K562 (cell line): Measurements from ENCODE around the gene PMIS2. TPM values are rescaled to one million over a fixed set of nuclear protein-coding genes. Genes with fewer than 3 reads are reported as not detected.

ENCODE experiments used
- ATAC-seq: fragments of 200-7000 bp; cut with Tn5 transposase; 3 replicates; pipeline ENCODE4 v1.9.1; 2020; ENCODE audit warnings: moderate library complexity
- BruUV-seq: library from RNA; stranded (reverse); fragments of 400-500 nt; replicated peaks from 2 replicates; lab custom pipeline; 2021; lab: Mats Ljungman, UMichigan
- CTCF ChIA-PET: fragments of 300-600 bp; formaldehyde crosslinking; extraction: SDS; loops from one replicate; lab custom pipeline; 2021; ENCODE audit warnings: low intra/inter-chr PET ratio; lab: Yijun Ruan, JAX
- POLR2A ChIA-PET: fragments of 300-600, 350-650 bp; sonication (Branson Sonifier 250); formaldehyde crosslinking; extraction: SDS; loops from one replicate; lab custom pipeline; 2021; ENCODE audit warnings: antibody characterized with exemption, inconsistent platforms; lab: Yijun Ruan, JAX
- DNase-seq, 4 experiments: peaks; one replicate each; pipeline versions ENCODE4 v3.0.0 to v3.0.0-alpha.2; 2011 to 2018; ENCODE audit warnings: low spot score in 3 of 4, mixed read lengths in 3 of 4; ENCODE audit errors: extremely low read depth in 1 of 4
- FAIRE-seq: peaks from 2 replicates; lab custom pipeline; 2011; peaks lifted over from hg19 to GRCh38; lab: Jason Lieb, UNC
- H2AFZ ChIP-seq: 2 replicates; pipeline ENCODE4 v1.6.0; 2011; ENCODE audit warnings: low read depth, low read length, control low read depth, inconsistent platforms
- H3K27ac ChIP-seq: fragments of 200-600 bp; 3 replicates; pipeline ENCODE4 v1.8.0; 2011; ENCODE audit warnings: low read depth, mild to moderate bottlenecking, control low read depth, inconsistent platforms, low read length, moderate library complexity, mixed read lengths; ENCODE audit errors: extremely low read depth
- H3K27me3 ChIP-seq, 2 experiments: fragments of 300-600 bp in 1 of 2; 2 replicates in 1 of 2; 3 replicates in 1 of 2; pipeline versions ENCODE4 v1.6.0 to v1.8.0; 2011; ENCODE audit warnings: inconsistent platforms in 2 of 2, low read length in 2 of 2, mild to moderate bottlenecking in 1 of 2, mixed read lengths in 1 of 2, moderate library complexity in 1 of 2; ENCODE audit not compliant: control insufficient read depth in 2 of 2, insufficient read depth in 2 of 2
- H3K36me3 ChIP-seq: fragments of 300-600 bp; 3 replicates; pipeline ENCODE4 v1.8.0; 2011; ENCODE audit warnings: mild to moderate bottlenecking, low read length, inconsistent platforms; ENCODE audit not compliant: control insufficient read depth, insufficient read depth
- H3K4me1 ChIP-seq, 2 experiments: fragments of 200-600 bp in 1 of 2; replicated peaks in 1 of 2; 2 replicates in 1 of 2; 3 replicates in 1 of 2; pipeline versions ENCODE4 v1.5.1 to v1.8.0; 2011; ENCODE audit warnings: inconsistent platforms in 2 of 2, low read length in 2 of 2, mild to moderate bottlenecking in 1 of 2, mixed read lengths in 1 of 2, moderate library complexity in 1 of 2; ENCODE audit not compliant: control insufficient read depth in 2 of 2, insufficient read depth in 2 of 2
- H3K4me2 ChIP-seq: 2 replicates; pipeline ENCODE4 v1.6.1; 2011; ENCODE audit warnings: low read length, control low read depth, inconsistent platforms, mixed read lengths; ENCODE audit not compliant: insufficient read depth
- H3K4me3 ChIP-seq: fragments of 200-600 bp; sonication (generic), shearing (Covaris generic); 2 replicates; pipeline ENCODE4 v1.5.1; 2016; ENCODE audit warnings: control low read depth, inconsistent platforms
- H3K79me2 ChIP-seq: fragments of 200-600 bp; 3 replicates; pipeline ENCODE4 v1.8.0; 2011; ENCODE audit warnings: low read length, inconsistent platforms; ENCODE audit not compliant: control insufficient read depth, insufficient read depth
- H3K9ac ChIP-seq, 2 experiments: 2 replicates each; pipeline versions ENCODE4 v1.6.0 to v1.6.1; 2011; ENCODE audit warnings: low read depth in 2 of 2, low read length in 2 of 2, control low read depth in 1 of 2, inconsistent platforms in 1 of 2, mild to moderate bottlenecking in 1 of 2, mixed read lengths in 1 of 2; ENCODE audit not compliant: insufficient read depth in 1 of 2
- H3K9me1 ChIP-seq: one replicate; pipeline ENCODE4 v1.6.0; 2011; ENCODE audit warnings: inconsistent platforms, mild to moderate bottlenecking, low read length, moderate library complexity; ENCODE audit not compliant: control insufficient read depth, insufficient read depth
- H3K9me3 ChIP-seq: replicated peaks from 2 replicates; pipeline ENCODE4 v1.5.1; 2011; ENCODE audit warnings: low read depth, low read length, inconsistent platforms; ENCODE audit not compliant: control insufficient read depth, insufficient read depth
- H4K20me1 ChIP-seq: replicated peaks from 2 replicates; pipeline ENCODE4 v1.6.1; 2011; ENCODE audit warnings: low read length, inconsistent platforms, mixed read lengths; ENCODE audit not compliant: control insufficient read depth, insufficient read depth
- CHD1 ChIP-seq: fragments of 200-600 bp; sonication (generic); IDR thresholded peaks from one replicate; pipeline ENCODE4 v1.6.1; 2012; ENCODE audit warnings: mild to moderate bottlenecking, moderate library complexity, low read length, inconsistent platforms
- GTF3C2 ChIP-seq: IDR thresholded peaks from 3 replicates; pipeline ENCODE4 v1.6.1; 2011; ENCODE audit warnings: borderline replicate concordance, mild to moderate bottlenecking, moderate library complexity; ENCODE audit not compliant: insufficient read length; ENCODE audit errors: extremely low read depth
- WGBS: fragments of 100-300 bp; shearing (Covaris generic); methylation state at CpG from one replicate; pipeline ENCODE4 v1.1.6; 2016; ENCODE audit warnings: low coverage, mixed read lengths; ENCODE audit not compliant: insufficient coverage; ENCODE audit errors: missing lambda C conversion rate; 5-methylcytosine and 5-hydroxymethylcytosine counted together
- in situ Hi-C: fragments of 300-500 bp; cut with MboI; formaldehyde crosslinking; loops from 4 replicates; pipeline ENCODE4 v1.15.0; 2018; ENCODE audit warnings: inconsistent platforms, mixed read lengths
- intact Hi-C: fragments of 100-400 bp; cut with micrococcal nuclease; formaldehyde crosslinking; loops from 2 replicates; pipeline ENCODE4 v1.14.2; 2022
- polyA plus RNA-seq, 8 experiments: library from polyadenylated mRNA; depleted of rRNA in 4 of 8; stranded (reverse) in 5 of 8; unstranded in 3 of 8; fragments of >200 nt; fragmentation: Nextera tagmentation in 2 of 8; fragmentation: Illumina TruSeq in 1 of 8; extraction: Ambion mirVana in 2 of 8; extraction: Trizol in 1 of 8; gene quantifications; 2 replicates each; pipeline versions ENCODE4 v1.2.1 to v1.2.3, GENCODE V29; 2011 to 2014; ENCODE audit warnings: inconsistent platforms in 1 of 8, missing spikeins in 1 of 8
- total RNA-seq, 7 experiments: library from RNA; depleted of rRNA in 6 of 7; stranded (reverse); fragments of >200 nt in 6 of 7; fragmentation: Illumina TruSeq in 2 of 7; extraction: Trizol in 2 of 7; gene quantifications; 2 replicates each; pipeline versions ENCODE4 v1.2.1 to v1.2.3, GENCODE V29; 2011 to 2021; ENCODE audit warnings: low replicate concordance in 1 of 7

The PMIS2 gene
- total and polyA plus RNA-seq, 9 of the 15 experiments (the other 6 are each of a cell fraction or from before 2014, with no cell fraction given) = not detected

GRCh38 chr19:35628264-35628564 is 42.2 kb downstream of the PMIS2 start:
- Histone ChIP-seq H3K79me2 (peaks cover 10% of the 10 kb centered on the region), H3K4me3 (peak overlapping the region; percentile 100), H3K4me2 (peak overlapping the region; percentile 99), H4K20me1 (no peaks in the 10 kb centered on the region), H3K27ac (peak overlapping the region; percentile 70), H3K4me1 (peaks cover 4 to 20% of the 10 kb centered on the region in 2 experiments; a peak in 3 of 5 replicates), H3K9me1 (no peaks in the 10 kb centered on the region), H3K36me3 (peaks cover 31% of the 10 kb centered on the region; the same call in 2 of the 3 replicates), H3K9ac (peak overlapping the region; percentile 93 to 99), H3K9me3 (no peaks in the 10 kb centered on the region), H2AFZ (peak overlapping the region; percentile 66), H3K27me3 (no peaks in the 10 kb centered on the region)
- intact Hi-C loops (no loop called here), in situ Hi-C loops (no loop called here)
- TSS peak; percentile 98 for BruUV-seq
- peak; percentile 52 for TF ChIP-seq CHD1
- TF ChIP-seq GTF3C2 = no peak
- 32% methylated on average over 9 of the region's 9 CpGs for WGBS
- DNase-seq (no peak), FAIRE-seq (no peak), ATAC-seq (no peak)
- POLR2A ChIA-PET = interaction anchor here (0.6 kb wide), 1 partner anchor 20 kb away, joined by 3 read pairs; no protein-coding TSS in a partner anchor
- CTCF ChIA-PET = no interaction called here
